Measurements from ENCODE around the gene PLB1. TPM values are rescaled to one million over a fixed set of nuclear protein-coding genes. Genes with fewer than 3 reads are reported as not detected.

PLB1 gene
- total and polyA plus RNA-seq, 9 donors, result 1.4 to 4.3 (median 2.0) TPM

GRCh38 chr2:28558158-28558820 lies 62.4 kb downstream of the PLB1 start:
- WGBS (ENCODE audit: insufficient coverage), result 75% methylated on average over 2 of the region's 5 CpGs
- no peak for DNase-seq

GRCh38 chr2:28558918-28559317 lies 63.1 kb downstream of the PLB1 start:
- H3K27me3 ChIP-seq (ENCODE audit: control insufficient read depth, insufficient read depth, low read length), result no peaks in the 10 kb centered on the region
- no peaks in the 10 kb centered on the region for H3K4me1 ChIP-seq (ENCODE audit: control insufficient read depth, insufficient read depth, low read length)
- no peak overlapping the region for H3K27ac ChIP-seq (ENCODE audit: low read length)
- no peak overlapping the region for H3K4me3 ChIP-seq (ENCODE audit: low read length)
- no peaks in the 10 kb centered on the region for H3K36me3 ChIP-seq (ENCODE audit: control insufficient read depth, insufficient read depth, low read length)
- DNase-seq, result no peak
- WGBS (ENCODE audit: insufficient coverage), result 73% methylated on average over 4 of the region's 4 CpGs
- no peaks in the 10 kb centered on the region for H3K9me3 ChIP-seq (replicated peaks; ENCODE audit: control insufficient read depth, low read depth, low read length)

More at GRCh38 chr2:28558158-28558820, 62.4 kb downstream of the PLB1 start:
- Histone ChIP-seq H3K9me3 (replicated peaks; ENCODE audit: control insufficient read depth, low read depth, low read length) (no peaks in the 10 kb centered on the region), H3K4me1 (ENCODE audit: control insufficient read depth, insufficient read depth, low read length) (no peaks in the 10 kb centered on the region), H3K27me3 (ENCODE audit: control insufficient read depth, insufficient read depth, low read length) (no peaks in the 10 kb centered on the region), H3K27ac (ENCODE audit: low read length) (no peak overlapping the region), H3K36me3 (ENCODE audit: control insufficient read depth, insufficient read depth, low read length) (no peaks in the 10 kb centered on the region), H3K4me3 (ENCODE audit: low read length) (no peak overlapping the region)

- no peak for DNase-seq
Measured at GRCh38 chr2:28563869-28564268, 68.0 kb downstream of the PLB1 start.

GRCh38 chr2:28564346-28564745 lies 68.5 kb downstream of the PLB1 start:
- Histone ChIP-seq H3K27ac (ENCODE audit: low read length) (no peak overlapping the region), H3K36me3 (ENCODE audit: control insufficient read depth, insufficient read depth, low read length) (no peaks in the 10 kb centered on the region), H3K27me3 (ENCODE audit: control insufficient read depth, insufficient read depth, low read length) (no peaks in the 10 kb centered on the region), H3K9me3 (replicated peaks; ENCODE audit: control insufficient read depth, low read depth, low read length) (no peaks in the 10 kb centered on the region), H3K4me3 (ENCODE audit: low read length) (no peak overlapping the region), H3K4me1 (ENCODE audit: control insufficient read depth, insufficient read depth, low read length) (peaks cover 6% of the 10 kb centered on the region)
- no peak for DNase-seq
- WGBS (ENCODE audit: insufficient coverage), result 92% methylated on average over 2 of the region's 4 CpGs

More at GRCh38 chr2:28563869-28564268, 68.0 kb downstream of the PLB1 start:
- H3K27me3 ChIP-seq (ENCODE audit: control insufficient read depth, insufficient read depth, low read length), result no peaks in the 10 kb centered on the region
- no peak overlapping the region for H3K27ac ChIP-seq (ENCODE audit: low read length)
- H3K36me3 ChIP-seq (ENCODE audit: control insufficient read depth, insufficient read depth, low read length), result no peaks in the 10 kb centered on the region
- H3K4me1 ChIP-seq (ENCODE audit: control insufficient read depth, insufficient read depth, low read length), result peaks cover 6% of the 10 kb centered on the region
- no peaks in the 10 kb centered on the region for H3K9me3 ChIP-seq (replicated peaks; ENCODE audit: control insufficient read depth, low read depth, low read length)
- WGBS (ENCODE audit: insufficient coverage), result 75% methylated on average over 1 of the region's 1 CpG
- no peak overlapping the region for H3K4me3 ChIP-seq (ENCODE audit: low read length)

GRCh38 chr2:28565033-28565432 lies 69.2 kb downstream of the PLB1 start:
- Histone ChIP-seq H3K27me3 (ENCODE audit: control insufficient read depth, insufficient read depth, low read length) (no peaks in the 10 kb centered on the region), H3K4me1 (ENCODE audit: control insufficient read depth, insufficient read depth, low read length) (peaks cover 6% of the 10 kb centered on the region), H3K36me3 (ENCODE audit: control insufficient read depth, insufficient read depth, low read length) (no peaks in the 10 kb centered on the region), H3K9me3 (replicated peaks; ENCODE audit: control insufficient read depth, low read depth, low read length) (no peaks in the 10 kb centered on the region), H3K4me3 (ENCODE audit: low read length) (no peak overlapping the region), H3K27ac (ENCODE audit: low read length) (no peak overlapping the region)
- WGBS (ENCODE audit: insufficient coverage), result no CpG with 5 or more reads among the region's 4 CpGs
- DNase-seq, result no peak

- WGBS (ENCODE audit: insufficient coverage), result 83% methylated on average over 1 of the region's 3 CpGs
Measured at GRCh38 chr2:28565720-28566295, 69.9 kb downstream of the PLB1 start.

GRCh38 chr2:28566521-28567041 lies 70.7 kb downstream of the PLB1 start:
- DNase-seq, result peak; percentile 94
- 0% methylated on average over 27 of the region's 38 CpGs for WGBS (ENCODE audit: insufficient coverage)
- Histone ChIP-seq H3K9me3 (replicated peaks; ENCODE audit: control insufficient read depth, low read depth, low read length) (no peaks in the 10 kb centered on the region), H3K4me3 (ENCODE audit: low read length) (peak overlapping the region; percentile 58), H3K4me1 (ENCODE audit: control insufficient read depth, insufficient read depth, low read length) (peaks cover 6% of the 10 kb centered on the region), H3K36me3 (ENCODE audit: control insufficient read depth, insufficient read depth, low read length) (no peaks in the 10 kb centered on the region), H3K27ac (ENCODE audit: low read length) (peak overlapping the region; percentile 81), H3K27me3 (ENCODE audit: control insufficient read depth, insufficient read depth, low read length) (no peaks in the 10 kb centered on the region)

More at GRCh38 chr2:28565720-28566295, 69.9 kb downstream of the PLB1 start:
- H3K27ac ChIP-seq (ENCODE audit: low read length), result no peak overlapping the region
- H3K36me3 ChIP-seq (ENCODE audit: control insufficient read depth, insufficient read depth, low read length), result no peaks in the 10 kb centered on the region
- H3K9me3 ChIP-seq (replicated peaks; ENCODE audit: control insufficient read depth, low read depth, low read length), result no peaks in the 10 kb centered on the region
- DNase-seq, result peak; percentile 37
- no peak overlapping the region for H3K4me3 ChIP-seq (ENCODE audit: low read length)
- H3K4me1 ChIP-seq (ENCODE audit: control insufficient read depth, insufficient read depth, low read length), result peaks cover 6% of the 10 kb centered on the region
- H3K27me3 ChIP-seq (ENCODE audit: control insufficient read depth, insufficient read depth, low read length), result no peaks in the 10 kb centered on the region

- Histone ChIP-seq H3K4me3 (ENCODE audit: low read length) (peak overlapping the region; percentile 58), H3K27ac (ENCODE audit: low read length) (peak overlapping the region; percentile 49), H3K36me3 (ENCODE audit: control insufficient read depth, insufficient read depth, low read length) (no peaks in the 10 kb centered on the region), H3K27me3 (ENCODE audit: control insufficient read depth, insufficient read depth, low read length) (no peaks in the 10 kb centered on the region), H3K9me3 (replicated peaks; ENCODE audit: control insufficient read depth, low read depth, low read length) (no peaks in the 10 kb centered on the region), H3K4me1 (ENCODE audit: control insufficient read depth, insufficient read depth, low read length) (peaks cover 6% of the 10 kb centered on the region)
- WGBS (ENCODE audit: insufficient coverage), result 3% methylated on average over 10 of the region's 14 CpGs
- DNase-seq, result peak; percentile 67
Measured at GRCh38 chr2:28567061-28567471, 71.2 kb downstream of the PLB1 start.

DNA sequence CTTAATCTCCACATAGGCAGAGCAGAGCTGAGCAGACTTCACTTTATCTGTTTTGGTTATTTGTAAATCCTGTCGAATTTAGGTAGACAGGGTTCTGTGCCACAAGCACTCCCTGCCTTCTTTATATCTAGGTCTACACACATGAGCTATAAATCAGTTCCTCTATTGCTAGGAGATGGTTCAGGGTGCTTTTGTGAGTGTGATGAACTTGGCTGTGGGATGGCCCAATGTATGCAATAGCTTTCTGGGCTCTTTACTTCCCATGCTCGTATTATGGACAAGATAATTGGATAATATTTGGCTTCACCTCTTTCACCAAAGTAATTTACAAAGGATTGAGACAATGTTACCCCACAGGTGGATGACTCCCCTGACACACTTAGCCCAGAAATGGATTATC lies 72.2 kb downstream of the PLB1 start:
- no CpG with 5 or more reads among the region's 2 CpGs for WGBS (ENCODE audit: insufficient coverage)
- no peaks in the 10 kb centered on the region for H3K27me3 ChIP-seq (ENCODE audit: control insufficient read depth, insufficient read depth, low read length)
- no peak overlapping the region for H3K27ac ChIP-seq (ENCODE audit: low read length)
- no peaks in the 10 kb centered on the region for H3K36me3 ChIP-seq (ENCODE audit: control insufficient read depth, insufficient read depth, low read length)
- no peaks in the 10 kb centered on the region for H3K9me3 ChIP-seq (replicated peaks; ENCODE audit: control insufficient read depth, low read depth, low read length)
- peaks cover 6% of the 10 kb centered on the region for H3K4me1 ChIP-seq (ENCODE audit: control insufficient read depth, insufficient read depth, low read length)
- no peak overlapping the region for H3K4me3 ChIP-seq (ENCODE audit: low read length)
- DNase-seq, result no peak

GRCh38 chr2:28568533-28568932 lies 72.7 kb downstream of the PLB1 start:
- peak; percentile 50 for DNase-seq
- H3K27ac ChIP-seq (ENCODE audit: low read length), result no peak overlapping the region
- peaks cover 6% of the 10 kb centered on the region for H3K4me1 ChIP-seq (ENCODE audit: control insufficient read depth, insufficient read depth, low read length)
- no peak overlapping the region for H3K4me3 ChIP-seq (ENCODE audit: low read length)
- 40% methylated on average over 1 of the region's 5 CpGs for WGBS (ENCODE audit: insufficient coverage)
- no peaks in the 10 kb centered on the region for H3K27me3 ChIP-seq (ENCODE audit: control insufficient read depth, insufficient read depth, low read length)
- H3K36me3 ChIP-seq (ENCODE audit: control insufficient read depth, insufficient read depth, low read length), result no peaks in the 10 kb centered on the region
- H3K9me3 ChIP-seq (replicated peaks; ENCODE audit: control insufficient read depth, low read depth, low read length), result no peaks in the 10 kb centered on the region
